Activated T-cell treated with anti-CD3 and anti-CD28 coated beads for 1 hour (primary cell): ENCODE measurements around the gene ADAP1.
"Not testable (repeated sequence)": the region's sequence is repeated elsewhere in the genome, so short reads cannot be mapped to it uniquely, and the experiment has no call there.

Experiments used
- DNase-seq: peaks from one replicate; pipeline ENCODE4 v3.0.0-alpha.2; 2020; ENCODE audit warnings: low read depth

Gene ADAP1

GRCh38 chr7:974820-975681 is 20.6 kb upstream of the ADAP1 start, which contains the start of gene COX19:
Gene COX19, minus strand, starts transcription at chr7:975549. Its CDS starts 40 bp downstream, at chr7:975509.
- peak; percentile 85 for DNase-seq

GRCh38 chr7:974172-974571 is 19.7 kb upstream of the ADAP1 start:
- DNase-seq: no peak

- no peak for DNase-seq
Observed at GRCh38 chr7:973312-973711, 18.8 kb upstream of the ADAP1 start.

- no peak for DNase-seq
Observed at GRCh38 chr7:972676-973309, 18.3 kb upstream of the ADAP1 start.

- no peak for DNase-seq
Observed at GRCh38 chr7:972110-972509, 17.6 kb upstream of the ADAP1 start.

- no peak for DNase-seq
Observed at GRCh38 chr7:970744-971143, 16.3 kb upstream of the ADAP1 start.

GRCh38 chr7:969403-969802 is 14.9 kb upstream of the ADAP1 start:
- no peak for DNase-seq

- no peak for DNase-seq
Observed at GRCh38 chr7:968205-969105, 14.0 kb upstream of the ADAP1 start.

GRCh38 chr7:967361-968082 is 13.0 kb upstream of the ADAP1 start:
- no peak for DNase-seq

- DNase-seq: no peak
Observed at GRCh38 chr7:966291-967069, 12.0 kb upstream of the ADAP1 start.

GRCh38 chr7:964401-965231 is 10.1 kb upstream of the ADAP1 start:
- no peak for DNase-seq

- DNase-seq: no peak
Observed at GRCh38 chr7:963236-964078, 9.0 kb upstream of the ADAP1 start.

GRCh38 chr7:962401-963081 is 8.1 kb upstream of the ADAP1 start:
- DNase-seq: no peak

- DNase-seq: no peak
Observed at GRCh38 chr7:961546-962400, 7.3 kb upstream of the ADAP1 start.

- not testable (repeated sequence) for DNase-seq
Observed at GRCh38 chr7:960972-961371, 6.5 kb upstream of the ADAP1 start.

GRCh38 chr7:960269-960871 is 5.9 kb upstream of the ADAP1 start:
- no peak for DNase-seq

GRCh38 chr7:959740-960139 is 5.3 kb upstream of the ADAP1 start:
- not testable (repeated sequence) for DNase-seq
